ENCODE data around the gene JCHAIN.
"Not testable (repeated sequence)": the region's sequence is repeated elsewhere in the genome, so short reads cannot be mapped to it uniquely, and the experiment has no call there.

Gene JCHAIN

DNA sequence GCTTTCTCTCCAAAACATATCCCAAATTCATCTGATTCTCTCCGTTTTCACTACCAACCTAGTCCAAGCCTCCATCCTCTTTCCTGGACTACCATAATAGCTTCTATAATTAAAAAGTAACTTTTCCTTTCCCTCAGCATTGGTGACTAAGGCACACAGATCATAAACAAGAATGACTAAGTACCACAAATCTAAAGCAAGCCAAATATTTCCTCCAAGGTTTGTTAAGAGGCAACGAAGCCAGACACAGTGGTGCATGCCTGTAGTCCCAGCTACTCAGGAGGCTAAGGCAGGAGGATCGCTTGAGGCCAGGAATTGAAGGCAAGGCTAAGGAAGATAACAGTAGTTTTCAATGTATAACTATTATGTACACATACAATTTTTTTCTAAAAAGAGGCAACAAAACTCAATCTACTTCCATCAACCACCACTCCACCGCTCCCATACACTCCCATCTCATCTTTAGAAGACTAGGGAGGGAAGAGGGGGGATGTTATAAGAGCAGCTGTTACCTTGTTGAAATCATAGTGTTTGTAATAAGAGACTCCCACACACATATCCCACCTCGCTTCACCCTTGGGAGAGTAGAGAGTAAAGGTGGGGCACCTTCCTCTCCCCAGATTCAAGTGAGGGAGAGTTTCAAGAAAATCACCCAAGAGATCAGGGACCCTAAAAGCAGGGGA is 4.2 kb upstream of the JCHAIN start:
- CTCF ChIA-PET, result interaction anchor here (1.0 to 1.3 kb wide), 2 partner anchors 17 to 19 kb away, joined by 3 to 7 read pairs; no protein-coding TSS in a partner anchor
- TF ChIP-seq, protein P1, sequence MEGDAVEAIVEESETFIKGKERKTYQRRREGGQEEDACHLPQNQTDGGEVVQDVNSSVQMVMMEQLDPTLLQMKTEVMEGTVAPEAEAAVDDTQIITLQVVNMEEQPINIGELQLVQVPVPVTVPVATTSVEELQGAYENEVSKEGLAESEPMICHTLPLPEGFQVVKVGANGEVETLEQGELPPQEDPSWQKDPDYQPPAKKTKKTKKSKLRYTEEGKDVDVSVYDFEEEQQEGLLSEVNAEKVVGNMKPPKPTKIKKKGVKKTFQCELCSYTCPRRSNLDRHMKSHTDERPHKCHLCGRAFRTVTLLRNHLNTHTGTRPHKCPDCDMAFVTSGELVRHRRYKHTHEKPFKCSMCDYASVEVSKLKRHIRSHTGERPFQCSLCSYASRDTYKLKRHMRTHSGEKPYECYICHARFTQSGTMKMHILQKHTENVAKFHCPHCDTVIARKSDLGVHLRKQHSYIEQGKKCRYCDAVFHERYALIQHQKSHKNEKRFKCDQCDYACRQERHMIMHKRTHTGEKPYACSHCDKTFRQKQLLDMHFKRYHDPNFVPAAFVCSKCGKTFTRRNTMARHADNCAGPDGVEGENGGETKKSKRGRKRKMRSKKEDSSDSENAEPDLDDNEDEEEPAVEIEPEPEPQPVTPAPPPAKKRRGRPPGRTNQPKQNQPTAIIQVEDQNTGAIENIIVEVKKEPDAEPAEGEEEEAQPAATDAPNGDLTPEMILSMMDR (IDR thresholded peaks at IDR 0.05; ENCODE audit: insufficient read depth, low read length, missing control alignments), result no peak
- POLR2A ChIA-PET, result no interaction called here
- H3K4me3 ChIP-seq (ENCODE audit: low read depth, low read length), result no peak overlapping the region
- no peak for DNase-seq (ENCODE audit: low read depth, low spot score)

DNA sequence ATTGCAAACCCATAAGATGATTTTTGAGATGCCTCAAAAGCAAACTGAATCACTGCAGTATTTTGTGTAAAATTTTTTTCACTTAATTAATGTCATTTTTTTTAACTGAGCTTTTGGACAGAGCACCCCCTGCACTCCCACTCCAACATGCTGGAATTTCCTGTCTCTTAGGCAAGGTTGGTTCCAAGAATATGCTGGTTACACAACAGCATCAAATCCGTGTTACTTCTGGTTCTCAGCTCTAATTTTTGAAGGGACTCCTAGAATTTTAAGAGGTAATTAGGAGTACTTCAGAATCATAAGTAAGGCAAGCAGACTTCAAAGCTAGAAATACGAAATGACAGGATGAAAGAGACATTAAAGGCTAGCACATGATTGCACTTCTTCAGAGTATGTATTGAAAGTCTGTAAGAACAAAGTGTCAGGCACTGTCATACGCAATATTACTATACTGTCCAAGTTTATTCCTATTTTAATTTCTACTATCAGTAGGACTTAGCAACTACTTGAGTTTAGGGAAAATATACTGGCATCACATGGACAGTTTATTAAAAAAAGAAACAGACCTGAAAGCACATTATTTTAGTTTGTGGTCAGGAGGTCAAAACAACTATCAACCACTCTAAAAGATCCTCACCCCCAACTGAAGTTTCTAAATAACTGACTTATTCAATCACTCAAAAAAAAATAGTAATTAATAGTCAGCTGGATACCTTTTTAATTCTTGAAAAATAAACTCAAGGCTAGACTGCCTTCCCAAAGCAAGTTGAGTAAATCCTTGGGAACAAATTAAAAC is 1.6 kb upstream of the JCHAIN start:
- POLR2A ChIA-PET, result no interaction called here
- CTCF ChIA-PET, result interaction anchor here (1.3 to 5.0 kb wide), 4 partner anchors 16 to 562 kb away, joined by 4 to 34 read pairs (median 10); no protein-coding TSS in a partner anchor
- H3K4me3 ChIP-seq (ENCODE audit: low read depth, low read length), result no peak overlapping the region
- TF ChIP-seq, protein P1 (IDR thresholded peaks at IDR 0.05; ENCODE audit: insufficient read depth, low read length, missing control alignments), result no peak
- no peak for DNase-seq (ENCODE audit: low read depth, low spot score)

DNA sequence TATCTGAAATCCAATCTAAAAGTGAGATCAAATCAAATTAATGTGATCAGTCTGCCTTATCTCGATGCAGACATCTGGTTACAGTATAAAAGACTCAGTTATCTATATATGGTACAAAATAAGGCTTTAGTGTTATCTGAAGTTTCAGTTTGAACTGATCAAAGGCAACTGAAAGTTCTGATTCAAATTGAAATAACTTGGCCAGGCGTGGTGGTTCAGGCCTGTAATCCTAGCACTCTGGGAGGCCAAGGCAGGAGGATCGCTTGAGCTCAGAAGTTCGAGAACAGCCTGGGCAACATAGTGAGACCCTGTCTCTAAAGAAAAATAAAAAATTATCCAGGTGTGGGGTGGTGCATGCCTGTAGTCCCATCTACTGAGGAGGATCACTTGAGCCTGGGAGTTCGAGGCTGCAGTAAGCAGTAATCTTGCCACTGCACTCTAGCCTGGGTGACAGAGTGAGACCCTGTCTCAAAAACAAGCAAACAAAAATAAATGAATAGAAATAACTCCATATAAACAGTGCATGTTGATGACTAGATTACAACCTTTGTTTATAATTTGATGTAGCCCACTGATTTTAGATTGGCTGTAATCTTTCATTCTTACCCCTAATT is 4.9 kb downstream of the JCHAIN start:
- DNase-seq (ENCODE audit: low read depth, low spot score); POLR2A ChIA-PET; H3K4me3 ChIP-seq (ENCODE audit: low read depth, low read length): not testable (repeated sequence)
- CTCF ChIA-PET, result interaction anchor here (1.0 to 2.1 kb wide), 3 partner anchors 9 to 60 kb away, joined by 3 to 14 read pairs (median 5); no protein-coding TSS in a partner anchor

GRCh38 chr4:70660106-70660505 is 6.2 kb downstream of the JCHAIN start:
- TF ChIP-seq, protein P1 (IDR thresholded peaks at IDR 0.05; ENCODE audit: insufficient read depth, low read length, missing control alignments), result no peak
- POLR2A ChIA-PET, result no interaction called here
- no peak for DNase-seq (ENCODE audit: low read depth, low spot score)
- no peak overlapping the region for H3K4me3 ChIP-seq (ENCODE audit: low read depth, low read length)
- CTCF ChIA-PET, result interaction anchor here (0.7 to 2.1 kb wide), 2 partner anchors 8 to 11 kb away, joined by 5 to 14 read pairs; no protein-coding TSS in a partner anchor

DNA sequence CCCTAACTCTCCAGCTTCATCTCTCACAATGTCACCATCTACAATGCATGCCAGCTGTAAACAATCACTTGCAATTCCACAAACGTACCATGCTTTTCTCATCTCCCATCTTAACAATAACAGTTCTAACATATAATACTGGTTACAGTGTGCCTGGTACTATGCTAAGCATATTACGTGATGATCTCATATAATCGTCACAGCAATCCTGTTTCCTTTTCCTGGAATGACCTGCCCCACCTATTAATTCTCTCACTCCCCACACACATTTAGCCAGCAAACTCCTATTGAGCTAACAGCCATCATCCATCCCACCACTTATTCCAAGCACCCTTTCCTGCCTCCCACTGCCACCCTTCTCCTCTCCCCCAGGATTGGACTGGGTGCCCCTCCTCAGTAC is 7.9 kb downstream of the JCHAIN start:
- H3K4me3 ChIP-seq (ENCODE audit: low read depth, low read length), result no peak overlapping the region
- TF ChIP-seq, protein P1 (IDR thresholded peaks at IDR 0.05; ENCODE audit: insufficient read depth, low read length, missing control alignments), result no peak
- CTCF ChIA-PET, result interaction anchor here (1.0 kb wide), 1 partner anchor 179 kb away, joined by 3 read pairs; no protein-coding TSS in a partner anchor
- no peak for DNase-seq (ENCODE audit: low read depth, low spot score)
- POLR2A ChIA-PET, result interaction anchor here (0.6 kb wide), 1 partner anchor 165 kb away, joined by 3 read pairs; no protein-coding TSS in a partner anchor

DNA sequence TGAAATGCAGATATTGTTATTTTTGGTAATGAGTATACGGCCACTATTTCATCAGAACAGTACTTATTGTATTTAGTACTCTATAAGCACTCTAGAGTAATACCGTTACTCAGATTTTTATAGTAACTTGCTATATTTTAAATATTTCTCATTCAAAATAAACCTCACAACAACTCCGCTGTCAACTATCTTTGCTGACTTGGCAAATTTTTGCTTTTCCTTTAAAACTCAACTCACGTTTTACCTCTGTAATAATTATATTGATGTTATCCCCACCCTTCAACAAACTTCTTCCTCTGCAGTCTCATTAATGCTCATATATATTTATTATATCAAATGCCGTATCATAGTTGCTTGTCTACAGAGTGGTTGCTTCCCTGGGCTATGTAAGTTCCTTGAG is 9.0 kb downstream of the JCHAIN start:
- no peak for DNase-seq (ENCODE audit: low read depth, low spot score)
- TF ChIP-seq, protein P1 (IDR thresholded peaks at IDR 0.05; ENCODE audit: insufficient read depth, low read length, missing control alignments), result no peak
- CTCF ChIA-PET, result interaction anchor here (1.0 to 1.8 kb wide), 4 partner anchors 19 to 56 kb away, joined by 3 to 7 read pairs (median 3); no protein-coding TSS in a partner anchor
- POLR2A ChIA-PET, result no interaction called here
- no peak overlapping the region for H3K4me3 ChIP-seq (ENCODE audit: low read depth, low read length)
